Fibroblast of lung (primary cell): ENCODE measurements around the gene MYO1E. TPM values are rescaled to one million over a fixed set of nuclear protein-coding genes. Genes with fewer than 3 reads are reported as not detected.

Experiments
- DNase-seq, 2 donors: peaks; one replicate each; pipeline versions ENCODE4 v3.0.0 to v3.0.0-alpha.2; 2010; ENCODE audit warnings: low read depth in 2 of 2
- H2AFZ ChIP-seq: 2 replicates; pipeline ENCODE4 v1.5.1; 2012; ENCODE audit warnings: low read length, control low read depth, inconsistent platforms
- H3K27ac ChIP-seq: 2 replicates; pipeline ENCODE4 v1.5.1; 2011; ENCODE audit warnings: low read length, control low read depth; ENCODE audit not compliant: insufficient read depth
- H3K27me3 ChIP-seq: 2 replicates; pipeline ENCODE4 v1.5.1; 2011; ENCODE audit warnings: mild to moderate bottlenecking, low read length; ENCODE audit not compliant: control insufficient read depth, insufficient read depth
- H3K36me3 ChIP-seq: 2 replicates; pipeline ENCODE4 v1.5.1; 2011; ENCODE audit warnings: low read length; ENCODE audit not compliant: control insufficient read depth, insufficient read depth
- H3K4me1 ChIP-seq: 2 replicates; pipeline ENCODE4 v1.5.1; 2011; ENCODE audit warnings: low read length; ENCODE audit not compliant: control insufficient read depth, insufficient read depth; ENCODE audit errors: extremely low read depth
- H3K4me2 ChIP-seq: 2 replicates; pipeline ENCODE4 v1.5.1; 2011; ENCODE audit warnings: low read length, control low read depth; ENCODE audit not compliant: insufficient read depth; ENCODE audit errors: extremely low read depth
- H3K4me3 ChIP-seq, 4 experiments: fragments of 200-600 bp in 1 of 4; sonication (generic) in 1 of 4; replicated peaks in 1 of 4; 2 replicates each; pipeline ENCODE4 v1.5.1; 2011 to 2016; ENCODE audit warnings: low read length in 4 of 4, low read depth in 3 of 4, mild to moderate bottlenecking in 3 of 4, control low read depth in 2 of 4, inconsistent platforms in 1 of 4, mixed read lengths in 1 of 4; ENCODE audit not compliant: insufficient read depth in 1 of 4; ENCODE audit errors: control extremely low read depth in 1 of 4
- H3K79me2 ChIP-seq: 2 replicates; pipeline ENCODE4 v1.5.1; 2012; ENCODE audit warnings: mild to moderate bottlenecking, low read length, inconsistent platforms; ENCODE audit not compliant: control insufficient read depth, insufficient read depth
- H3K9ac ChIP-seq: 2 replicates; pipeline ENCODE4 v1.5.1; 2011; ENCODE audit warnings: mild to moderate bottlenecking, low read length, control low read depth; ENCODE audit not compliant: insufficient read depth
- H3K9me3 ChIP-seq: 2 replicates; pipeline ENCODE4 v1.5.1; 2012; ENCODE audit warnings: low read depth, low read length; ENCODE audit not compliant: control insufficient read depth, insufficient read depth
- H4K20me1 ChIP-seq: 2 replicates; pipeline ENCODE4 v1.5.1; 2011; ENCODE audit warnings: low read length; ENCODE audit not compliant: control insufficient read depth, insufficient read depth; ENCODE audit errors: extremely low read depth
- EZH2 ChIP-seq: IDR thresholded peaks from 2 replicates; pipeline ENCODE4 v1.5.1; 2012; ENCODE audit warnings: low read length, control low read depth, mild to moderate bottlenecking; ENCODE audit errors: missing control alignments
- polyA plus RNA-seq, 2 donors: library from polyadenylated mRNA; depleted of rRNA in 1 of 2; stranded (reverse) in 1 of 2; unstranded in 1 of 2; fragments of >200 nt; gene quantifications; 2 replicates each; pipeline ENCODE4 v1.2.1, GENCODE V29; 2011 to 2012; ENCODE audit warnings: missing spikeins in 1 of 2
- total RNA-seq: library from RNA; depleted of rRNA; stranded (reverse); fragments of >200 nt; gene quantifications from 2 replicates; pipeline ENCODE4 v1.2.1, GENCODE V29; 2014
- TF ChIP-seq, protein P1 (sequence below), 2 donors: IDR thresholded peaks in 1 of 2; conservative IDR thresholded peaks in 1 of 2; 1 replicate in 1 of 2; 2 replicates in 1 of 2; pipeline ENCODE4 v1.5.1; 2011 to 2012; ENCODE audit warnings: low read length in 2 of 2, control low read depth in 1 of 2, inconsistent platforms in 1 of 2, low read depth in 1 of 2, mild to moderate bottlenecking in 1 of 2

MYO1E gene
- total and polyA plus RNA-seq, 2 donors (not counting 1 experiment from before 2014, with no cell fraction given) = 27.6 to 84.0 TPM

DNA sequence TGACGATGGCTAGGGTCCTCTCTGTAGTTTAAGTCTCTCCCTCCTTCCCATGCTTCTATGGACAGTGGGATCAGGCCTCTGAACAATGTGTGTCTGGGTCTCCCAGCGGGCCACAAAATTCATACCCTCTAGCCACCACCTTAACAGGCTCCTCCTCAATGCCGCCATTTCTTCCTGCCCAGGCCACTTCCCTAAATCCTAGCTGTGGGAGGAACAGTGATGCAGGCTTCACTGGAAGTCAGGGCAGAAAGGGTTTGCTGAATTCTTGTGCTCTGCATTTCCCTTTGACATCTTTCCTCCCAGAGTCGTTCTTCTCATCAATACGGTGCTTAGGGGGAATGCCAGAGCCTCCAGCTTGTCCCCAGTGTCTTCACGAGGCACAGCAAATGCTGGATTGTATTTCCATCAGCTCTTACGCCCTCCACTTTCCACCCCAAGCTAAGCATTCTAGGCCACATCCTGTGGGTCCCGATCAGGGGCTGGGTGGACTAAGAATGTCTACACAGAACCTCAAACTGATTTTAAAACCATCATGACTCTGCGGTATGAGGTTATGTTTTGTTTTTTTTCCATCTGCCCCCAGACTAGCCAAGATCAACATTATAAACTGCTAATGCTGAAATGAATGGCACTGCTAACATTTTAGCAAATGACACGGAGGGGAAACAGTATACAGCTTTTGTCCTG is 177.9 kb downstream of the MYO1E start:
- Histone ChIP-seq H3K4me2 (no peak overlapping the region), H3K36me3 (peaks cover 2% of the 10 kb centered on the region), H3K4me3 (no peak overlapping the region), H2AFZ (no peak overlapping the region), H3K9me3 (no peaks in the 10 kb centered on the region), H3K27ac (no peak overlapping the region), H3K79me2 (no peaks in the 10 kb centered on the region), H3K27me3 (no peaks in the 10 kb centered on the region), H3K9ac (no peak overlapping the region), H3K4me1 (peaks cover 9% of the 10 kb centered on the region), H4K20me1 (peaks cover 3% of the 10 kb centered on the region)
- no peak for TF ChIP-seq EZH2
- TF ChIP-seq, protein P1, sequence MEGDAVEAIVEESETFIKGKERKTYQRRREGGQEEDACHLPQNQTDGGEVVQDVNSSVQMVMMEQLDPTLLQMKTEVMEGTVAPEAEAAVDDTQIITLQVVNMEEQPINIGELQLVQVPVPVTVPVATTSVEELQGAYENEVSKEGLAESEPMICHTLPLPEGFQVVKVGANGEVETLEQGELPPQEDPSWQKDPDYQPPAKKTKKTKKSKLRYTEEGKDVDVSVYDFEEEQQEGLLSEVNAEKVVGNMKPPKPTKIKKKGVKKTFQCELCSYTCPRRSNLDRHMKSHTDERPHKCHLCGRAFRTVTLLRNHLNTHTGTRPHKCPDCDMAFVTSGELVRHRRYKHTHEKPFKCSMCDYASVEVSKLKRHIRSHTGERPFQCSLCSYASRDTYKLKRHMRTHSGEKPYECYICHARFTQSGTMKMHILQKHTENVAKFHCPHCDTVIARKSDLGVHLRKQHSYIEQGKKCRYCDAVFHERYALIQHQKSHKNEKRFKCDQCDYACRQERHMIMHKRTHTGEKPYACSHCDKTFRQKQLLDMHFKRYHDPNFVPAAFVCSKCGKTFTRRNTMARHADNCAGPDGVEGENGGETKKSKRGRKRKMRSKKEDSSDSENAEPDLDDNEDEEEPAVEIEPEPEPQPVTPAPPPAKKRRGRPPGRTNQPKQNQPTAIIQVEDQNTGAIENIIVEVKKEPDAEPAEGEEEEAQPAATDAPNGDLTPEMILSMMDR (conservative IDR thresholded peaks at IDR 0.05 in 1 of 2, IDR thresholded peaks at IDR 0.05 in 1 of 2; ENCODE audit: low read depth in 1 of 2, low read length in 2 of 2) = no peak
- peak in 1 of 2 donors; percentile 33 for DNase-seq

DNA sequence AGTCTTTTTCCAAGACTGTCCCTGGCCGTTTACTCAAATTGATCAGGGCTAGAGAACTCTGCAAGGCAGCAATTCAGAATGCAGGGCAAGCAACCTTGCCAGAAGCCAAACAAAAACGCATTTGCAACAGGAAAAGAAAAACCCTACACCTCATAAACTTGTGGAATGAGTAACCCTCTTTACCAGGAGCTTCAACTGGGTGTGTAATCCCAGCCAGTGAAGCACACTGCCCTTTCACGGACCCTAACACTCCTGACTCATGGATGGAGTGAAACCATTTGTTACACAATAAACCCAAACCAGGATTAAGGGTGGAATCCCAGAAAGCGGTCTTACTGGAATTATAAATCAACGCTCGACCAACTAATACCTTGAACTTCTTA is 180.8 kb downstream of the MYO1E start:
- Histone ChIP-seq H3K4me1 (peaks cover 9% of the 10 kb centered on the region), H4K20me1 (peaks cover 3% of the 10 kb centered on the region), H3K9me3 (no peaks in the 10 kb centered on the region), H3K4me3 (peak overlapping the region in 2 of 4 experiments; percentile 16 to 25), H3K9ac (no peak overlapping the region), H3K79me2 (no peaks in the 10 kb centered on the region), H2AFZ (no peak overlapping the region), H3K4me2 (peak overlapping the region; percentile 88), H3K27me3 (no peaks in the 10 kb centered on the region), H3K36me3 (peaks cover 3% of the 10 kb centered on the region), H3K27ac (peak overlapping the region; percentile 79)
- TF ChIP-seq, protein P1 (conservative IDR thresholded peaks at IDR 0.05 in 1 of 2, IDR thresholded peaks at IDR 0.05 in 1 of 2; ENCODE audit: low read depth in 1 of 2, low read length in 2 of 2) = no peak
- TF ChIP-seq EZH2 = no peak
- peak; percentile 90 to 98 for DNase-seq

GRCh38 chr15:59190291-59190690 is 182.4 kb downstream of the MYO1E start:
- Histone ChIP-seq H3K9me3 (no peaks in the 10 kb centered on the region), H3K4me1 (peaks cover 9% of the 10 kb centered on the region), H3K9ac (no peak overlapping the region), H3K36me3 (peaks cover 3% of the 10 kb centered on the region), H2AFZ (no peak overlapping the region), H3K79me2 (no peaks in the 10 kb centered on the region), H3K4me3 (no peak overlapping the region), H3K4me2 (no peak overlapping the region), H3K27ac (no peak overlapping the region), H3K27me3 (no peaks in the 10 kb centered on the region), H4K20me1 (peaks cover 3% of the 10 kb centered on the region)
- TF ChIP-seq, protein P1 (conservative IDR thresholded peaks at IDR 0.05 in 1 of 2, IDR thresholded peaks at IDR 0.05 in 1 of 2; ENCODE audit: low read depth in 1 of 2, low read length in 2 of 2) = no peak
- no peak for TF ChIP-seq EZH2
- peak in 1 of 2 donors; percentile 35 for DNase-seq
